HCT116 (cell line): Measurements from ENCODE around the gene RXRA. TPM values are rescaled to one million over a fixed set of nuclear protein-coding genes. Genes with fewer than 3 reads are reported as not detected.

Experiments used
- ATAC-seq: fragments of 200-7000 bp; cut with Tn5 transposase; 2 replicates; pipeline ENCODE4 v1.9.1; 2020; ENCODE audit warnings: mild to moderate bottlenecking, moderate library complexity
- BruUV-seq: library from RNA; stranded (reverse); fragments of 400-500 nt; replicated peaks from 2 replicates; lab custom pipeline; 2021; lab: Mats Ljungman, UMichigan
- CTCF ChIA-PET: fragments of 300-600 bp; sonication (Branson Sonifier 250); formaldehyde crosslinking; loops from one replicate; lab custom pipeline; 2021; ENCODE audit warnings: antibody characterized with exemption; lab: Charles Lee
- POLR2A ChIA-PET: fragments of 300-600, 350-600 bp; sonication (Branson Sonifier 250); formaldehyde crosslinking; loops from one replicate; lab custom pipeline; 2021; ENCODE audit warnings: antibody characterized with exemption; lab: Charles Lee
- RAD21 ChIA-PET, 2 experiments: fragments of 300-600 bp; sonication (Branson Sonifier 250); formaldehyde crosslinking; loops; one replicate each; lab custom pipeline; 2023; ENCODE audit warnings: low total read pairs in 2 of 2; ENCODE audit not compliant: uncharacterized antibody in 2 of 2, unreplicated experiment in 2 of 2, low non-redundant PET in 1 of 2; lab: Charles Lee
- DNase-seq: peaks from one replicate; pipeline ENCODE4 v3.0.0-alpha.2; 2010; ENCODE audit warnings: low read depth, low spot score
- H2AFZ ChIP-seq: fragments of 200-600 bp; shearing (Covaris generic), sonication (generic); 2 replicates; pipeline ENCODE4 v1.6.1; 2017; ENCODE audit warnings: low read depth, mixed run types, mixed read lengths, antibody characterized with exemption, low read length; ENCODE audit not compliant: poor library complexity, severe bottlenecking
- H3K27ac ChIP-seq: 2 replicates; pipeline ENCODE4 v1.5.1; 2012; ENCODE audit warnings: low read depth, low read length
- H3K27me3 ChIP-seq: fragments of 200-600 bp; sonication (generic); 2 replicates; pipeline ENCODE4 v1.6.1; 2016; ENCODE audit warnings: mixed run types, low read length, mixed read lengths; ENCODE audit not compliant: insufficient read depth
- H3K36me3 ChIP-seq, 2 experiments: fragments of 200-500 bp in 1 of 2; fragments of 200-600 bp in 1 of 2; sonication (Bioruptor generic) in 1 of 2; sonication (generic) in 1 of 2; 2 replicates each; pipeline versions ENCODE4 v1.5.1 to v1.6.1; 2014 to 2016; ENCODE audit warnings: low read length in 2 of 2, inconsistent platforms in 1 of 2, mixed read lengths in 1 of 2, mixed run types in 1 of 2; ENCODE audit not compliant: insufficient read depth in 2 of 2, control insufficient read depth in 1 of 2
- H3K4me1 ChIP-seq, 2 experiments: fragments of 200-600 bp in 1 of 2; sonication (generic) in 1 of 2; 2 replicates each; pipeline versions ENCODE4 v1.5.1 to v1.6.1; 2012 to 2017; ENCODE audit warnings: low read length in 2 of 2, inconsistent platforms in 1 of 2, mild to moderate bottlenecking in 1 of 2, mixed read lengths in 1 of 2, mixed run types in 1 of 2, moderate library complexity in 1 of 2; ENCODE audit not compliant: insufficient read depth in 2 of 2, control insufficient read depth in 1 of 2
- H3K4me2 ChIP-seq: fragments of 200-600 bp; sonication (generic); 2 replicates; pipeline ENCODE4 v1.6.1; 2017; ENCODE audit warnings: mixed run types, low read length, mixed read lengths
- H3K4me3 ChIP-seq, 2 experiments: fragments of 200-600 bp in 1 of 2; sonication (generic) in 1 of 2; replicated peaks in 1 of 2; 2 replicates each; pipeline ENCODE4 v1.5.1; 2011 to 2016; ENCODE audit warnings: low read length in 2 of 2, control low read depth in 1 of 2, low read depth in 1 of 2, mild to moderate bottlenecking in 1 of 2, mixed read lengths in 1 of 2, mixed run types in 1 of 2
- H3K79me2 ChIP-seq: fragments of 200-600 bp; sonication (generic); 2 replicates; pipeline ENCODE4 v1.6.1; 2017; ENCODE audit warnings: mild to moderate bottlenecking, mixed run types, low read length, moderate library complexity, mixed read lengths; ENCODE audit not compliant: insufficient read depth
- H3K9ac ChIP-seq: fragments of 200-600 bp; sonication (generic); 2 replicates; pipeline ENCODE4 v1.6.1; 2016; ENCODE audit warnings: low read length, mixed read lengths
- H3K9me2 ChIP-seq: fragments of 200-600 bp; sonication (generic), shearing (Covaris generic); 2 replicates; pipeline ENCODE4 v1.6.1; 2017; ENCODE audit warnings: mixed run types, mild to moderate bottlenecking, moderate library complexity; ENCODE audit not compliant: insufficient read depth
- H3K9me3 ChIP-seq, 2 experiments: fragments of 200-500 bp in 1 of 2; fragments of 200-600 bp in 1 of 2; sonication (Bioruptor generic) in 1 of 2; sonication (generic) in 1 of 2; 2 replicates each; pipeline ENCODE4 v1.6.1; 2014 to 2017; ENCODE audit warnings: low read length in 2 of 2, mixed read lengths in 2 of 2, inconsistent platforms in 1 of 2, low read depth in 1 of 2, mild to moderate bottlenecking in 1 of 2, mixed run types in 1 of 2, moderate library complexity in 1 of 2; ENCODE audit not compliant: control insufficient read depth in 1 of 2, insufficient read depth in 1 of 2
- H4K20me1 ChIP-seq: fragments of 200-600 bp; sonication (generic), shearing (Covaris generic); 2 replicates; pipeline ENCODE4 v1.6.1; 2017; ENCODE audit warnings: mixed run types, mild to moderate bottlenecking, moderate library complexity; ENCODE audit not compliant: insufficient read depth
- CBX3 ChIP-seq: IDR thresholded peaks from 2 replicates; pipeline ENCODE4 v1.6.1; 2012; ENCODE audit warnings: low read depth
- ELF1 ChIP-seq: IDR thresholded peaks from 2 replicates; pipeline ENCODE4 v1.6.1; 2012; ENCODE audit warnings: low read depth, borderline replicate concordance
- EZH2 ChIP-seq: fragments of 200-600 bp; sonication (generic); IDR thresholded peaks from 2 replicates; pipeline ENCODE4 v1.6.1; 2017; ENCODE audit warnings: antibody characterized with exemption, mixed run types
- SIN3A ChIP-seq: IDR thresholded peaks from 2 replicates; pipeline ENCODE4 v1.6.1; 2012; ENCODE audit warnings: low read depth
- intact Hi-C: fragments of 100-400 bp; cut with micrococcal nuclease; formaldehyde crosslinking; loops from 2 replicates; pipeline ENCODE4 v1.10.0; 2022
- total RNA-seq: library from RNA; stranded (reverse); gene quantifications from one replicate; pipeline ENCODE4 v1.2.1, GENCODE V29; 2021; ENCODE audit not compliant: unreplicated experiment

Gene RXRA
- total RNA-seq, 1 experiment from 2014 or later: 43.9 TPM

DNA sequence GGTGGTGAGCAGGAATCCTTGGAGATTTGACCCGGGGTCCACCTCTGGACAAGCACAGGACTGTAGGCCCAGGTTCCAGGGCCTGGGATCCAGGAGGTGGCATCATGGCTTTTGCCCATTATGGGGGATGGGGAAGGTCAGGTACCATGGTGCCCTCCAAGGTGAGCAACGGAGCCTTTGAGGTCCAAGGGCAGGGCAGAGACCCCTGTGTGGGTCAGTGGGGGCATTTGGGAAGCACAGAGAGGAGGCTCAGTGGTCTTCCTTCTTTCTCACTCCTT lies 117.7 kb downstream of the RXRA start:
- H3K4me3 ChIP-seq: no peak overlapping the region
- H3K9ac ChIP-seq: no peak overlapping the region
- DNase-seq: no peak
- peak overlapping the region; percentile 50 for H3K4me2 ChIP-seq
- peaks cover 6 to 8% of the 10 kb centered on the region in 2 experiments; a peak in 3 of 4 replicates for H3K4me1 ChIP-seq
- CTCF ChIA-PET: interaction anchor here (1.2 to 2.5 kb wide), 8 partner anchors 11 to 279 kb away, joined by 4 to 29 read pairs (median 8); partner anchors contain the start of gene RNU6ATAC
- TF ChIP-seq ELF1: no peak
- TF ChIP-seq EZH2: no peak
- POLR2A ChIA-PET: no interaction called here
- no TSS peak for BruUV-seq
- H3K9me3 ChIP-seq: peaks cover 0 to 11% of the 10 kb centered on the region in 2 experiments; a peak in 2 of 4 replicates
- no peaks in the 10 kb centered on the region for H3K36me3 ChIP-seq
- intact Hi-C loops: loop anchor here (5.0 kb wide), 1 partner anchor 122 kb away; no protein-coding TSS in a partner anchor
- H3K27me3 ChIP-seq: no peaks in the 10 kb centered on the region
- H3K27ac ChIP-seq: peak overlapping the region; percentile 13; the same call in 1 of the 2 replicates
- no peaks in the 10 kb centered on the region for H4K20me1 ChIP-seq
- H2AFZ ChIP-seq: no peak overlapping the region
- RAD21 ChIA-PET: interaction anchor here (1.2 to 2.4 kb wide), 6 partner anchors 65 to 273 kb away, joined by 3 to 10 read pairs (median 5); no protein-coding TSS in a partner anchor
- ATAC-seq: no peak
- no peaks in the 10 kb centered on the region for H3K9me2 ChIP-seq
- H3K79me2 ChIP-seq: no peaks in the 10 kb centered on the region

DNA sequence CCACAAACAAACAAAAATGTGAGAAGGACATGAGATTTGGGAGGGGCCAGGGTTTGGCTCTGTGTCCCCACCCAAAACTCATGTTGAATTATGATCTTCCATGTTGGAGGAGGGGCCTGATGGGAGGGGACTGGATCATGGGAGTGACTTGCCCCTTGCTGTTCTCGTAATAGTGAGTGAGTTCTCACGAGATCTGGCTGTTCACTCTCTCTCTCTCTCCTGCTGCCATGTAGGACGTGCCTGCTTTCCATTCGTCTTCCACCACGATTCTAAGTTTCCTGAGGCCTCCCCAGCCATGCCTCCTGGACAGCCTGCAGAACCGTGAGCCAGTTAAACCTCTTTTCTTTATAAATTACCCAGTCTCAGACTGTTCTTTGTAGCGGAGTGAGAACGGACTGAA lies 118.7 kb downstream of the RXRA start:
- H3K4me1 ChIP-seq: peaks cover 6 to 8% of the 10 kb centered on the region in 2 experiments; a peak in 3 of 4 replicates
- H3K9ac ChIP-seq: no peak overlapping the region
- H3K79me2 ChIP-seq: no peaks in the 10 kb centered on the region
- peaks cover 0 to 14% of the 10 kb centered on the region in 2 experiments; a peak in 2 of 4 replicates for H3K9me3 ChIP-seq
- ChIA-PET POLR2A (no interaction called here), CTCF (interaction anchor here (0.6 kb wide), 3 partner anchors 46 to 271 kb away, joined by 3 to 4 read pairs (median 4); no protein-coding TSS in a partner anchor), RAD21 (no interaction called here)
- H3K4me2 ChIP-seq: no peak overlapping the region
- no peaks in the 10 kb centered on the region for H3K9me2 ChIP-seq
- BruUV-seq: no TSS peak
- H2AFZ ChIP-seq: no peak overlapping the region
- intact Hi-C loops: loop anchor here (5.0 kb wide), 2 partner anchors 123 to 252 kb away; no protein-coding TSS in a partner anchor
- H3K27me3 ChIP-seq: no peaks in the 10 kb centered on the region
- DNase-seq: no peak
- no peak overlapping the region for H3K4me3 ChIP-seq
- no peak for ATAC-seq
- no peak overlapping the region for H3K27ac ChIP-seq
- H3K36me3 ChIP-seq: no peaks in the 10 kb centered on the region
- TF ChIP-seq SIN3A: no peak
- TF ChIP-seq CBX3: 0 out of 2 replicates have a peak, but pooled peaks have one; percentile 39
- TF ChIP-seq, all 23 proteins: peak for 1
- H4K20me1 ChIP-seq: no peaks in the 10 kb centered on the region
